ENCODE data around the gene FAM47E.
"Not testable (repeated sequence)": the region's sequence is repeated elsewhere in the genome, so short reads cannot be mapped to it uniquely, and the experiment has no call there.

FAM47E gene

DNA sequence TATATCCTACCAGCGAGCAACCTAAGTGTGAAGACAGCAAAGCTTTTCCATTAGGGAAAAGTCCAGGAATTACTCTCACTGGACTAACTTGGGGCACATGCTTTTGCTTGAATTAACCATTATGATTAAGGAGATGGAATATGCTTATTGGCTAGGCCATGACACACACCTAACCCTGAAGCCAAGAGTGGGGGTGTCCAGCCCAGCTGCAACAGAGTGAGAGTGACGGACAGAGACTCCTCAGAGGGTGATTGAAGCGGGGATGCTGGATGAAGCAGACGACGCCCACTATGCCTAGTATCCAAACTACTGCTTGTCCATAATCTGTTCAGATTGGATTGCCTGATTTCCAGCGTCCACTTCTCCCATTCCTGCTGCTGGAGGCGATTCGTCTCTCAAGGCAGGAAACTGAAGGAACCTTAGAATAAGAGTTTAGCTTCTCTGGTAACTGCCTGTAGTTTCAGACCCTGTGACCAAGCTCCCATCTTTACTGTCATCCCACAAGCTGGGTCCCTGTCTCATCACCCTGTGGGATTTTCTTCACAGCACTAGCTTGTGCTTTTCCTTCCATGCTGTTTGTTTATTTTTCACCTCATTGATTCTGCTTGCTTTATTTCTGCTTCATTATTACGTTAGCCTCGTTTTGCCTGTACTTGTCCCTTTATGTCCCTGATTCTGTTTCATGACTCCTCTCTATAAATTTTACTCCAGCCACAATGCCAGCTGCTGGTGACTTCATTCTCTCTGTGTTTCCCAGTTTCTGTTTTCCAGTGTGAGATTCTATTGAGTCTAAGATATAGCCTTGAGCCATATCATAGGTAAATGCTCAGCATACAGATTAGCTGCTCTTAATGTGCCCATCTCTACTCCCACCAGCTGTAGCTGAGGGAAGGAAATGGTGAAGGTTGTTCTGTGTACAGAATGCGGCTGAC lies 19.0 kb downstream of the FAM47E start:
- no peak for DNase-seq

DNA sequence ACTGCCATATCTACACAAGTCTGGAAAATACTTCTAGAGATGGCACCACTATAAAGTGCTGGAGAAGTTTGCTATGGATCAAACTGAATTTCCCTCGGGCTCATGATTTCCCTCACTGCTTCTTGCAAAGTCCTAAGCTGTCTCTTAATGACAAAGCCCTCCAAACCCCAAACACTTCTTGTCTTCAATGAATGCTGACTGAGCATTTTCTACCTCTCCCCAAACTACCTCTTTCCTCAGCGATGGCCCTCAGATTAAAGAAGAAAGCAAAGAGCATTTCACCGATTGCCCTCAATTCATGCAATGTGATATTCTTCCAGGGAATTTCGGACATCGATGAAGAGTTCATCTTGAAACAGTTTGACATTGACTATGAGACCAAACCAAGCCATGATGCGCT lies 19.7 kb downstream of the FAM47E start:
- no peak for DNase-seq

DNA sequence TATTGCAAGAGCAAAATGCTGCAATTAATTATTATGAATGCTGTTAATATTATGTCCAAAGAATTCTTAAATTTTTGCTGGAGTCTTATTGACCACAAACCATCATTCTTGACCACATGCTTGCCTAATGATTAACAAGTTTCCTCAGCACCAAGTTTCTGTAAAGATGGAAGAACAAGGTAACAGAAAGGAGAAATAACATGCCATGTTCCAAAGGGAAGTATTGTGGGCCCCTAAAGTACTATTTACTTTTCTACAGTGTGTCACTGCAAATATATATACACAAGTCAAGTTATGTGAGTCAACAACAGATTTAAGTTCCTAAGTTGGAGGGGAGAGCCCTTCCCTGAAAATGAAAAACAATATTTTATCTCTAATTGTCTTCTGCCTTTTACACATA lies 20.6 kb downstream of the FAM47E start:
- DNase-seq: no peak

DNA sequence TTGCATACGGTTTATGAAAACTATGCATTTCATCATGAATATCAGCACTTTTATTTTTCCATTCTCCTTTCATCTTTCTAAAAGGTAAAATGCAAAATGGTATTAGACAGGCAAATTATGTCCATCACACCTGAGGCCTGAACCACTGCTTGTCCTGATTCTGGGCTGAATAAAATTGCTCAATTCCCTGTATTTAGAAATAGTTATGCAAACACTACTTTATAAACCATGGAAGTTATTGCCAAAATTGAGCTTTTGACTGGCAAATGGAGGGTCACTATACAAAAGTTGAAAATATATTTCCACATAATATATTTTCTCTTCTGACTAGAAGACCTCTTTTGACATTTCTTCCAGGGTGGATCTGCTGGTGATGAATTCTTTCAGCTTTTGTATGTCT lies 21.1 kb downstream of the FAM47E start:
- no peak for DNase-seq

DNA sequence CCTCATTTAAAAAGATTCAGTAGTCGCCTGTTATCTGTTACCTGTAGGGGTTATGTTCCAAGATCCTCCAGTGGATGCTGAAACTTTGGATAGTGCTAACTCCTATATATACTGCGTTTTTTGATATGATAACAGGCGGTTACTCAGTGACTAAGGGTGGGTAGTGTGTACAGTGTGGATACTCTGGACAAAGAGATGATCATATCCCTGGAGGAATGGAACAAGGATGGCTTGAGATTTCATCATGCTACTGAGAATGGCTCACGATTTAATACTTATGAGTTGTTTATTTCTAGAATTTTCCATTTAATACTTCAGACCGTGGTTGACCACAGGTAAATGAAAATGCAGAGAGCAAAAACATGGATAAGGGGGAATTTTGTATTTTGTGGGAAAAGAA lies 21.5 kb downstream of the FAM47E start:
- no peak for DNase-seq

DNA sequence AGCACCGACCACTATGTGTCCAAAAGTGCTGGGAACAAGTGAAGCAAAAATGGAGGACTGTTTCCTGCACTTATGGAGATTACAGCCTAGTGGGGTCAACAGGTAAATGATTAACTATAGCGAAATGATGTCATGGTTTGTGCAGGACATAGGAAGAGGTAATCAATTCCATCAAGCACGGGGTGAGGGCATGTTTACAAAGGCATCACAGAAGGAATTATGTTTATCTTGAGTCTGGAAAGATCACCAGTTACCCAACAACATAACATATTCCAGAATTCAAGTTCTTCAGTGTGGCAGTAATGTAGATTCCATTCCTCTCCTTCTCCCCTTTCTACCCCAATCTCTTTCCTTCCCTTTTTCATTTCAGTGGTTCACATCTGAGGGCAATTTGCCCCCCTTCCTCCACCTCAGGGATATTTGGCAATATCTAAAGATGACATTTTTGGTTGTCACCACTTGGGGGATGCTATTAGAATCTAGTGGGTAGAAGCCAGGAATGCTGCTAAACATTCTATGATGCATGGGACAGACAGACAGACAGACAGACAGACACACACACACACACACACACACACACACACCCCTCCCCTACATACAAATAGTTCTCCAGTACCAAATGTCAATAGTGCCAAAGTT lies 24.1 kb downstream of the FAM47E start:
- DNase-seq: no peak

DNA sequence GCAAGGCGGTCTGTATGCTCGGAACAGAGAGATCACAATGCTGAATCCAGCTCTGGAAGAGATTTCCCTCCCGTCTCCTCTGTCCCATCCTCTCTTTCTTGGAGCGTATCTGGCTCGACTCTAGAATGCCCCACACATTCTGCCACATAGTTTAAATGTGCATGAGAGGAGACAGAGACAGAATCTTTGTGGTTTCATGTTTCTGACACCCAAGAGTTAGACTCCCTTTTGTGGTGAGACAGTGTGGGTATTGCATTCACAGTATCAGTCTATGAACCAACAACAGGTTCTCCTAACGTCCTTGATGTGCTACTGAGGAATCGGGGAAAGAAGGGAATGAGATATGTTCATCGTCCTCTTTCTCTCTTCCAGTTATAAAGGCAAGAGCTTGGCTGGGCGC lies 25.3 kb downstream of the FAM47E start:
- DNase-seq: no peak

DNA sequence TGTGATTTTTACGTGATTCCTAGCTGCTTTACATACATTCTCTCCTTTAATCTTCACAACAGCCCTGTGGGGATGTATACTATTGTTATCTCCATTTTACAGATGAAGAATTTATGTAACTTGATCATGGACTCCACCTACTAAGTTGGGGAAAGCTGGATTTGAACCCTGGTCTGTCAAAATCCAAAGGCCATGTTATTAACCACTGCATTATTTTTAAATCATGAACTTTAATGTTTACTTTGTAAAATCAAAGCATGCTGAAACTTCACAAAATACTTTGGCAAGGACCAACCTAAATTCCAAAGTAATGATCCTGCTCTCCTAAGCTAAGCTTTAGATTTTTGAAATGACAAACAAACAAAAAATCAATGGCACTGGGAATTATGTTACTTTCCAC lies 26.1 kb downstream of the FAM47E start:
- no peak for DNase-seq

DNA sequence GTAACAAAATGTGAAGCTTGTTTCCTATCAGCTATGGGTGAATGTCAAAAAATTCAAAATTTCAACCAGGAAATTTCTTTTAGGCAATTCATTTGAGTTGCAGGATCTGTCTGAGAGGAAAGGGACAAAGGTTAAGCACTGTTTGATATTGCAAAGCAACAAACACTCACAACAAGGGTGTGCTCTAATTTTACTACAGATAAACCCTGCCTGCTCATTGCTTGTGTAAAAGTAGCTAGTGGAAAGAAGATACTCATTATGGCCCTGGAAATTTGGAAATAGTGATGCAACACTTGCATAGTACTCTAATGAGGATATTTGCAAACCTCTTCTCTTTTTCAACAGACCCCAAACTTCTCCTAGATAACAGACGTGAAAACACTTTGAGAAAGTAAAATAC lies 27.1 kb downstream of the FAM47E start:
- DNase-seq: no peak

DNA sequence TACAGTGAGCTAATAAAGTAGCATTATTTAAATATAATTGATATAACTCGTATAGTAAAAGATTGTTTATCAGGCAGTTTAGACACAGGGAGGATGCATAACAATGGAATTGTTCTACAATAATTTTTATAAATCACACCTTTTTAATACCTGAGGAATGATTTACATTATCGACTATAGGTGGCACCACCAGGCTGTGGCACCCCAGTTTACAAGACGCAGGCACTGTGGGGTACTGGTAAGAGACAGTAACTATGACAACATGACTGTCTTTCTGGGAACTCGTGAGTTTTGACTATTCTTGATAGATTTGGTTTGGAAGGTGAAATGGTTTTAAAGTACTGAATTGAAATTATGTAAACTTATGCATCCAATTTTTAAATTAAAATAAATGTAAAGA lies 27.9 kb downstream of the FAM47E start:
- DNase-seq: peak in 1 of 2 donors; percentile 4

DNA sequence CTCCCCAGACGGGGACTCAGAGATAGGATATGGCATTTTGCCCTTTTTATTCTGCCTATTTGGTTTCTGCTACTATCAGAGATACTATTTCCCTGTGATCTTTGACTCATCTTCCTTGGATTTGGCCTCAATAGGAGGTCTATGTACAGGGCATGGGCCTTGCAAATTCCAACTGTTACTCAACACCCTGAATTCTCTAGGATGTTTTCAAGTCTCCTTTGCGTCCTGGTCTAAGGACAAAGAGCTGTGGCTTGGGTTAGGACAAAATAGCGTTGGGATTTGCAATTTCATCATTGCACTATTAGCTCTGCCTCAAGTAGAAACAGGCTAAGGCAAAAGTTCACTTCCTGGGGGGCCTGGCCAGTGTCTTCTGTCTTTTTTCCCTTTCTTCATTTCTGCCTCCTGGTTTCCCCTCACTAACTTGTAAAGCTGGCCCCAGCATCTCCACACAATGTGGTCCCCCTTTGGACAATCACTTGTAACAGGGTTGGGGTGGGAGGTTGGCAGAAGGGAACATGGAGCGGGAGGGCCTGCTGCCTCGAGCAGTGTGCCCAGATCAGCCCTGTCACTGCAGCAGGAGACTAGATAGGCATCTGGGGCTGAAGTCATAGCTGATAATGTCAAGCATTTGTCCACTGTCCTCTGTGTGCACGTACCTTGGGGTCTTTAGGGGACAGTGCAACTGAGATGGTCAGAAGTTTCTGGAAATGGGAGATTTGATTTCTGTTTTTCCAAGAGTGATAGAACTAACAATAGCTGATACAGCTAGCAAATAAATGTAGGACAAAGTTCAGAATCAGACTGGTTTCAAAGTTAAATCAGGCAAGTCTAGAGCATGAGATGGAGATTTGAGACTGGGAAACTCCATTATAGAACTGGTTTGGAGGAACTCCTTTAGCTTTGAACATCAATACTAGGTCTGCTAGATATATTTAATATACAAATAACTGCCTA lies 29.2 kb downstream of the FAM47E start:
- no peak for DNase-seq

DNA sequence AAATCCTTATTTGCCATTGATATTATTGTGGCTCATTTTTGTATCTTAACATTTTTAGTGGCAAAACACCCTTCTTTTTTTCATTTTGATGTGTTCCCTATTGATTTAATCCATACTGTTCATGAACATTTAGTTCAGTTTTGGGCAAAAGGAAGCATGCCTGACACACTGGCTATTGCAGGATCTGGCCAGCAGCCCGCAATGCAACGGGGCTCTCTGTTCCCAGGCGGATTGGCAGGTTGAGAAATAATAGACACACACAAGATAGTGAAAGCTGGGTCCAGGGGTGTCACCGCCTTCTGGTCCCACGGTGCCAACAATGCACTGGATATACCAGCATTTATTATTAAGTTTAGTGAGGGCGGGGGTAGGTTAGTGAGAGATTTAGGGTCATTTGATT lies 30.1 kb downstream of the FAM47E start:
- DNase-seq: not testable (repeated sequence)

DNA sequence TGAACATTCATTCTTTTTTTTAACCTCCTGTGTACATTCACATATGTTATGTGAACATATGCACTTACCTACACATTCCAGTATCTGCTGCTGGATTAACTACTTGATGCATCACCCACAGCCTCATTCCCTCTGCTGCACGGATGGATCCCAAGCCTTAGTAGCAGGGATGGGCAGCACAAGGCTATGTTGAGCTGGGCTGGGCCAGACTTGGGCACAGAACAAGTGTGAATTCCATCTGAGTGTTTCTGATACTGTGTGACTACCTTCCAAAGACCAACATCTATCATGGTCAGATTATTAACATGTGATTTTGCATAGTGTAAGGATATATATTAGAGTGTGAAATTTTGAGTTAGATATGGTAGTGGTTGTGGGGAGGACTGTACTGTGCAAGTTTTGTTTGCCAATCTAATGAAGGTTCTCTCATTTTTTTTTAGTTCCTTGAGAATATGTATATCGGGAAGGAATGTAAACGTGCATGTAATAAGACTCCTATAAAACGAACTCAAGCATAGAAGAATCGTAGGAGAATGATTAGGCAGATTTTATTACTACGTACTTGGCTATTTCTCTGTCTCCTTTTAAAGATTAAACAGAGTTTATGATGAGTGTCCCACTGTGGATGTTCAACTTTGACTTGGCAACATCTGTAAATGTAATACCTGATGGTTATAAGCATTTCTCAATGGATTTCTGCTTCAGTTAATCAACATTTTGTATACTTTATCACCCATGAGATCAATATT lies 31.6 kb downstream of the FAM47E start:
- DNase-seq: no peak

DNA sequence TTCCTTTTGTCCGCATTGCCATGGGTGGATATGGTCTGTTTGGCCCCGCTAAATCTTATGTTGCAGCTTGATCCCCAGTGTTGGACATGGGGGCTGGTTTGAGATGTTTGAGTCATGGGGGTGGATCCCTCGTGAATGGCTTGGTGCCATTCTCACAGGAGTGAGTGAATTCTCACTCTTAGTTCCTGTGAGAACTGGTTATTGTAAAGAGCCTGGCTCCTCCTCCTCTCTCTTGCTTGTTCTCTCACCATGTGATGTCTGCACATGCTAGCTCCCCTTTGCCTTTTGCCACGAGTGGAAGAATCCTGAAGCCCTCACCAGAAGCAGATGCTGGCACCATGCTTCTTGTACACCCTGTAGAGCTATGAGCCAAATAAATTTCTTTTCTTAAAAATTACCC lies 32.4 kb downstream of the FAM47E start:
- DNase-seq: no peak

DNA sequence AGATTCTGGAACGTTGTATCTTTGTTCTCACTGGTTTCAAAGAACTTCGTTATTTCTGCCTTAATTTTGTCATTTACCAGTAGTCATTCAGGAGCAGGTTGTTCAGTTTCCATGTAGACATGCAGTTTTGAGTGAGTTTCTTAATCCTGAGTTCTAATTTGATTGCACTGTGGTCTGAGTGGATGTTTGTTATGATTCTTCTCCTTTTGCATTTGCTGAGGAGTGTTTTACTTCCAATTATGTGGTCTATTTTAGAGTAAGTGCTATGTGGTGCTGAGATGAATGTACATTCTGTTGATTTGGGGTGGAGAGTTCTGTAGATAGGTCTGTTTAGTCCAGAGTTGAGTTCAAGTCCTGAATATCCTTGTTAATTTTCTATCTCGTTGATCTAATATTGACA lies 36.3 kb downstream of the FAM47E start:
- not testable (repeated sequence) for DNase-seq

DNA sequence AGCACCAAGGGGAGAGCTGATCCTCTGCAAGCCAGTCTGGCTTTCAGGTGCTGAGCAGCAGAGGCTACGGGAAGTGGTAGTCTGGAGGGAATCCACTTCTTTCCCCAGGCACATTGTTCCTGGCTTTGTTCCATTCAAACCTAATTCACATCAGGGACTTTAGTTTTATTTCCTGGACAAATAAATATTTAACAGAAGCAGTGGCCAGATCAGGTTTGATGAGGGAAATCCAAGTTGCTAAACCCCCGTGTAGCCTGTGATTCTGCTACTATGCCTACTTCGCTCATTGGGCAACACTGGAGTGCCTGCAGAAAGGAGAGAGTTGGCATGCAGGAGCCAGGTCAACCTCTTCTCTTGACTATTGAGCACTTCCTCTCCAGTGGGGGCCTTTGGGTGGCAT lies 41.2 kb downstream of the FAM47E start:
- no peak for DNase-seq

DNA sequence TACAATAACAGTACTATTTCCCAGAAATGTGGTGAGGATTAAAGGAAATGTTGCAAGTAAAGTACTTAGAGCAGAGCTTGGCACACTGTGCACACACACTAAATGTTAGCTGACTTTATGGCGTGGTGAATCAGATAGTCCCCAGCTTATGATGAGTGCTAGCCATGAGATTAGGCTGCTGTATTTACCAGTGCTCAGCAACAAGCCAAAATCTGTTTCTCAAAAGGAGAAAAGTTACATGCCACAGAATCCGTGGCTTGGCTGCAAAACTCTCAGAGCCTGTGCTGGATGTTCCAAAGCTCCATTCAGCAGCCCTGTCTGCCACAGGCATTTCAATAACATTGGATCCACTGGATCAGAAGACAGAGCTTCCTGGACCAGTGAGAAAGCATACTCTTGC lies 42.3 kb downstream of the FAM47E start:
- DNase-seq: no peak

DNA sequence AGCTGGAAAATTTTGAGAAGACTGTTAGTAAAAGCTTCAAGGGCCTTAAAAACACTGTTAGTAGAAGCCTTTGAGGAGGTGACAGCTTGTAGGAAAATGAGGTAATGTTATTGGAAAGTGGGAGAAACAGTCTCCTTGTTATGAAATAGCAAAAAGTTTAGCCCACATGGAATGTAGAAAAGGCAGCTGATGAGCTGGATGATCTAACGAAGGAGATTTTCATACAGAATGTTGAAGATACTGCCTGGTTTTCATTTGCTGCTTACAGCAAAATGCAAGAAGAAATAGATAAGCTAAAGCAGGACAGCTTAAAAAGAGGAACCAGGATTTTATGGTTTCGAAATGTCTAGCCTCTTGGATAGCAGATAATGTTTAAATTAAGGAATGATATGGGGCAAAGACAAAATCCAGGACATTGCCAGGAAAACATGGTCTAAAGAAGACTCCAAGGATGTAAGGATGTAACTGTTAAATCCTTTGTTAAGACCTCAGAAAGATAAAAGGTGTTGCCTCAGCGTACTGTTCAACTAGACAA lies 44.8 kb downstream of the FAM47E start:
- no peak for DNase-seq

DNA sequence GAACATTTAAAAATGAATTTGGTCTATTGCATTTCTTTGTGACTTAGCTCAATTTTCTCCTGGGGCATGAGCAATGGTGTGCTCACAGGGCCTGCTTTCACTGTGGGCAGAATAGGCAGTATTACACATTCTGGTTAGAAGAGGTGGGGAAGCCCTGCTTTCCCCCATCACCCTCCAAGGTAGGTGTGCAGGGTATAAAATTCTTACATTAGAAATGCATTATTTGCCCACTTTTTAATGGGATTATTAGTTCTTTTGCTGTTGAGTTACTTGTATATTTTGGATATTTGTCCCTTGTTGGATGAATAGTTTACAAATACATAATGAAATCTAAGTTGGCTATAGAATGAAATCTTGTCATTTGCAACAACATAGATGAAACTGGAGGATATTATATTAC lies 46.7 kb downstream of the FAM47E start:
- no peak for DNase-seq

DNA sequence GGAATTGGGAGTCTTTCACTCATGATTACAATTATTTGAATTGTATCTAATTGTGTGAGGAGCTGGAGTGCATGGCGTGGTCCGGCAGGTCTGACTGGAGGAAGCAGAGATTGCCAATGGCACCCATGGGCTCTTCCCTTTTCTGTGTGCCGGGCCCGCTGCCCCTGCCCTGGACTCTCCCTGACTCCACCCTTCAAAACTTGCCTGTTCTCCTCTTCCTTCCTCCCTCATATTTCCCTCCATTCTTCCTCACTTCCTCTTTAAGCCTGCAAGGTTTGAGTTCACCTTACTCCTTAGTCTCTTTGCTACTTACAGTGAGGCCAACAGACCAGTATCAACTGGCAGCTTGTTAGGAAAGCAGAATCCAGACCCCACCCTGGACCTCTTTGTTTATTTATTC lies 48.5 kb downstream of the FAM47E start:
- DNase-seq: no peak

DNA sequence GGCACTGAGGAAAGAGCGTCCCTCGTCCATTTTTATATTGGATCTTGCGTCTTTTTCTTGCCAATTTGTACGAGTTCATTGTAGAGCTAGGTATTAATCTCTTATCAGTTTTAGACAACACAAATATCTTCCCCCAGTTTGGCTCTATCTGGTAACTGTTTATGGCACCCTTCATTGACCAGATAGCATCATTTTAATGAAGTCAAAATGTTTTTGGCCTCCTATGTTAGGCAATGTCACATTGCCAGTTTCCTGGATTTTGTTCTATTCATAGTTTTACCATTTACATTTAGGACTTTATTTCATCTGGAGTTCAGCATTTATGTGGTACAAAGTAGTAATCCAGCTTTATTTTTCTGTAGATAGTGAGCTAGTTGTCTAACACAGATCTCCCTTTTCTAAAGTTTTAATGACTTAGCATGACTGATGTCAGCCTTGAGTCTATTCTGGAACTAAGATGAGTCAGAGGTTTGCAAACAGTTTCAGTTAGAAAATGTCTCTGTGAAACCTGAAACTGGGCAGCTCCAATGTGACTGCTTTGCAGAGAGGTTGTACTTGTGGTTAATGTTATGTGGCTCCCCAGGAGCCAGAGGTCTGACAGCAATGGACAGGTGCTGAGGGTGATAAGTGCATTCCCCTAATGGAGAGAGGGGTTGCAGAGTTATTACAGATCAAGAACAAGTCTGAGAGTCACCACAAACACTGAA lies 49.7 kb downstream of the FAM47E start:
- no peak for DNase-seq

DNA sequence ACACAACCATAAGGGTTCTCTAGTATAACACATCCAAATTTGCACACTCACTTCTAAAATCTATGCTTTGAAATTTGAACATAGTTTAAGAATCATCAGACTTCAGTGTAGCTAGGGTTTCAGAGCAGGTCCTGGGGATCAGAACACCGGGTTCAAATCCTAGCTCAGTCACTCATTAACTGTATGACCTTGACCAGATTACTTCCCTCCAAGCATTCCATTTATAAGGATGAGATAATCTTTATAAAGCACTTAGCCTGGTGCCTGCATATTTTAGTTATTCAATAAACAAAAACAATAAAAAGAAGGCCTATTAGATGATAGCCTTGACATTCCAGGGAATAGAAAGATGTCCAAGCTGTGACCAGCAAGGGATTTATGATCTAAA lies 50.2 kb downstream of the FAM47E start:
- DNase-seq: no peak
